ENCODE results near the gene PTPRN2.
"Not testable (repeated sequence)": the region's sequence is repeated elsewhere in the genome, so short reads cannot be mapped to it uniquely, and the experiment has no call there.

PTPRN2 gene

GRCh38 chr7:157667731-157668130 is 919.9 kb downstream of the PTPRN2 start:
- DNase-seq (ENCODE audit: low read depth) = no peak
- H3K4me3 ChIP-seq (ENCODE audit: low read depth, low read length) = no peak overlapping the region
- no peak for TF ChIP-seq CTCF (IDR thresholded peaks at IDR 0.05; ENCODE audit: control insufficient read depth, extremely low read depth, insufficient read depth)

DNA sequence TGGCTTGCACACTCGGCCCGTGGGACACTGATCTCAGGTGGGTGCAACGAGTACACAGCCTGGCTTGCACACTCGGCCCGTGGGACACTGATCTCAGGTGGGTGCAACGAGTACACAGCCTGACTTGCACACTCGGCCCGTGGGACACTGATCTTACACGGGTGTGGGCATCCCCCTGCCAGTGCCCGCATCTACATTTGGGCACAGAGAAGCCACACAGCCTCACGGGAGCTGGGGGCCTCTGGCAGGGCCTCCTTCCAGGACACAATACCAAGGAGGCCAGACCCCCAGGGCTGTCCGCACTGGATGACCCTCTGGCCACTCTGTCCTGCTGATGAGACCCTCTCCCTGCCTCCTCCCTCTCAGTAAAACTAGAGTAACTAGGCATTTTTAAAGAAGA is 920.4 kb downstream of the PTPRN2 start:
- no peak for TF ChIP-seq CTCF (IDR thresholded peaks at IDR 0.05; ENCODE audit: control insufficient read depth, extremely low read depth, insufficient read depth)
- no peak for DNase-seq (ENCODE audit: low read depth)
- no peak overlapping the region for H3K4me3 ChIP-seq (ENCODE audit: low read depth, low read length)

DNA sequence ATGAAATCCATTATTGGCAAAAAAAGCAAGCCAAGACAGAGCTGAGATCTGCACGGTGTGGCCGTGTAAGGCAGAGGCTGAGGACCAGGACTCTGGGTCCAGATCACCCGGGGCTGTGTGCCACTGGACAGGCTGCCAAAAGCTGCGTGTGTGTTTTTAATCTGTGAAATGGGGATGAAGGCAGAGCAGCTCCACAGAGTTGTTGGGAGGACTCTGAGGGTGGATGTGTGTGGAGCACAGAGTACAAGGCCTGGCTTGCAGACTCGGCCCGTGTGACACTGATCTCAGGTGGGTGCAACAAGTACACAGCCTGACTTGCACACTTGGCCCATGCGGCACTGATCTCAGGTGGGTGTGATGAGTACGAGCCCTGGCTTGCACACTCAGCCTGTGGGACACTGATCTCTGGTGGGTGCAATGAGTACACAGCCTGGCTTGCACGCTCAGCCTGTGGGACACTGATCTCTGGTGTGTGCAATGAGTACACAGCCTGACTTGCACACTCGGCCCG is 921.0 kb downstream of the PTPRN2 start:
- DNase-seq (ENCODE audit: low read depth) = no peak
- H3K4me3 ChIP-seq (ENCODE audit: low read depth, low read length) = no peak overlapping the region
- no peak for TF ChIP-seq CTCF (IDR thresholded peaks at IDR 0.05; ENCODE audit: control insufficient read depth, extremely low read depth, insufficient read depth)

GRCh38 chr7:157665634-157665988 is 922.0 kb downstream of the PTPRN2 start:
- H3K4me3 ChIP-seq (ENCODE audit: low read depth, low read length) = not testable (repeated sequence)

DNA sequence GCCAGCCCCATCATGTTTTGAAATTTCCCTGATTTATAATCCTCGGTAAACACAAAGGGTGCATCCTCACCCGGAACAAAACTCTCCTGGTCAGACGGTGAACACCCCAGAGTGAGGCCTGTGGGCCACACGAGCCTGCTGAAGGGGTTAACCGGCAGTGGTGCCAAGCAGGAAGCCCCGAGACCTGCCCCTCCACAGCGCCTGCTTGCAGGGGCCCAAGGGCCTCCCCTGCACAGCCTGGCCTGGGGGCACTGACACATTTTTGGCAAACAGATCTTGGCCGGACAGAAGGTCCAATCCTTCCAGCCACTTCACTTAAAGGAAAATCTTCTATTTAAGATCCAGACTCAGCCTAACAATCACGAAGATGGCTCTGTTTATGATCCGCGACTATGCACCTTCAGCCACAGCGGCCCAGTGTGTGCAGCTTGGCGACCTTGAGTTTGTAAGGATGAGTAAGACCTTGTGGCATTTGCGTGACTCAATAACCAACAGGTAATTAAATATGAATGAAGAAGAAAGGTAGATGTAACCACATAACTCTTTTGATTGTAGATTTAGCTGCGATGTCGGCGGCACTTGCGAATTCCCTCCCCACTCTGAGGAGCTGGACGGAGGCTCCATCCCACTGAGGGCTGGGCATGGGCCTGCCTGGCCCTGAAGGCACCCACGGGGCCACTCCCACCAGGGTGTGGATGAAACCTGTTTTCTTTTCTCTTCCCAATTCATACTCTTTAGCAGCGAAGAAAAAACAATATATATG is 922.6 kb downstream of the PTPRN2 start:
- TF ChIP-seq CTCF (IDR thresholded peaks at IDR 0.05; ENCODE audit: control insufficient read depth, extremely low read depth, insufficient read depth) = no peak
- no peak for DNase-seq (ENCODE audit: low read depth)
- no peak overlapping the region for H3K4me3 ChIP-seq (ENCODE audit: low read depth, low read length)

More at GRCh38 chr7:157665634-157665988, 922.0 kb downstream of the PTPRN2 start:
- not testable (repeated sequence) for DNase-seq (ENCODE audit: low read depth)

GRCh38 chr7:157664034-157664433 is 923.6 kb downstream of the PTPRN2 start:
- no peak overlapping the region for H3K4me3 ChIP-seq (ENCODE audit: low read depth, low read length)
- no peak for TF ChIP-seq CTCF (IDR thresholded peaks at IDR 0.05; ENCODE audit: control insufficient read depth, extremely low read depth, insufficient read depth)
- no peak for DNase-seq (ENCODE audit: low read depth)

DNA sequence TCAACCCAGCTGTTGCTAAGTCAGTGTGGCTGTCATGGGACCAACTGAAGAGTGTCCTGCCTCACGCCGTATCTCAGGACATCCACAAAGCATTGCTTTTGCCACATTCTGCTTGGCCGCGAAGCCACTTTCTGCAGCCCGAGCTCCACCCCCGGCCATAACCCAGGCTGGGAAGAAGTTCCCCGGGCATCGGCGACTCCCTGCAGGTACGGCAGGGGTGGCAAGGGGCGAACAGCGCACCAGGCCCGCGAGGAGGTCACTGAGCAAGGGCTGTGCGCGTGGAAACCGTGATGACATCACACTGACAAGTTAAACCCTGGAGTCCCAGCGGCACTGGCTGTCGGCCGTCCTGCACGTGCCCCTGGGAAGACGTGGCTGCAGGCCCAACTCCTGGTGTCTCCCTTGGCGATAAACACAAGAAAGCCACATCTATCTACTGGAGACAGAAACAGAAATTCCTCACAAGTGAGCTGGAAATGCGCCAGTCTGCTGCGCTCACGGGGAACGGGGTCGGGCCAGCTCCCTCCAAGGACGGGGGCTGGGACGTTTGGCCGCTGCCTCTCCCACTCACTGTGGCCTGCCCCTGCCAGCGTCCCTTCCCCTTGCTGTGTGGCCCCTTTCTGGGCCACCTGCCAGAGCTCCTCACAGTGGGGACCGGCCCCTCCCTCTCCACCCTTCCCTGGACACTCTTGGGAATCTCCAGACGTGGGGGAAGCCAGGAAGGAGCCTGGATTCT is 924.5 kb downstream of the PTPRN2 start:
- no peak overlapping the region for H3K4me3 ChIP-seq (ENCODE audit: low read depth, low read length)
- TF ChIP-seq CTCF (IDR thresholded peaks at IDR 0.05; ENCODE audit: control insufficient read depth, extremely low read depth, insufficient read depth) = no peak
- DNase-seq (ENCODE audit: low read depth) = no peak

Measured in LNCaP clone FGC (cell line).